ENCODE measurements around the gene NPPB. TPM values are rescaled to one million over a fixed set of nuclear protein-coding genes. Genes with fewer than 3 reads are reported as not detected.

Gene NPPB
- total RNA-seq, 4 donors from 2014 or later, result not detected

DNA sequence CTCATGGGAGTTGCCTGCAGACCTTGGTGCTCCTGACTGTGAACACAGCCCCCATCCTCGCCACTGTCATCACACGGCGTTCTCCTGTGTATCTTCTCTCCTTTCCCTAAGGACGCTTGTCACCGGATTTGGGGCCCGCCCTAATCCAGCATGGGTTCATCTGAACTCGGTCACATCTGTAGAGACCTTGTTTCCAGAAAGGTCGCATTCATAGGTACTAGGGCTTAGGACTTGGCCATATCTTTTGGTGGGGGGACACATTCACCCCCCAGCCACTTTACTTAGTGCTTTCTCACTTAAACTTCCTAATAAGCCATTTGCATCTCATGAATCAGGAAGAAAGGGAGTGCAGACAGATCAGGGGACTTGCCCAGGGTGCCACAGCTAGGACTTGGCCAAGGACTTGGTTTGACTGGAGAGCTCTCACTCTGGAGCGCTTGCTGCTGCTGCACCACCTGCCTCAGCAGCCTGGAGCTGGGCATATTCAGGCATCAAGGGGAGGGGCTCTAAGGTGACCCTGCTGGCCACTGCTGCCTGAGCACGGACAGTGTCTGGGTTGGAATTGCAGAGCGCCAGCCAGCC is 20.9 kb downstream of the NPPB start:
- 74 to 85% methylated on average over 11 of the region's 11 CpGs for WGBS, 2 donors
- TF ChIP-seq EP300 (IDR thresholded peaks at IDR 0.05) (no peak), POLR2A (IDR thresholded peaks at IDR 0.05) (no peak)
- TF ChIP-seq, protein P1, sequence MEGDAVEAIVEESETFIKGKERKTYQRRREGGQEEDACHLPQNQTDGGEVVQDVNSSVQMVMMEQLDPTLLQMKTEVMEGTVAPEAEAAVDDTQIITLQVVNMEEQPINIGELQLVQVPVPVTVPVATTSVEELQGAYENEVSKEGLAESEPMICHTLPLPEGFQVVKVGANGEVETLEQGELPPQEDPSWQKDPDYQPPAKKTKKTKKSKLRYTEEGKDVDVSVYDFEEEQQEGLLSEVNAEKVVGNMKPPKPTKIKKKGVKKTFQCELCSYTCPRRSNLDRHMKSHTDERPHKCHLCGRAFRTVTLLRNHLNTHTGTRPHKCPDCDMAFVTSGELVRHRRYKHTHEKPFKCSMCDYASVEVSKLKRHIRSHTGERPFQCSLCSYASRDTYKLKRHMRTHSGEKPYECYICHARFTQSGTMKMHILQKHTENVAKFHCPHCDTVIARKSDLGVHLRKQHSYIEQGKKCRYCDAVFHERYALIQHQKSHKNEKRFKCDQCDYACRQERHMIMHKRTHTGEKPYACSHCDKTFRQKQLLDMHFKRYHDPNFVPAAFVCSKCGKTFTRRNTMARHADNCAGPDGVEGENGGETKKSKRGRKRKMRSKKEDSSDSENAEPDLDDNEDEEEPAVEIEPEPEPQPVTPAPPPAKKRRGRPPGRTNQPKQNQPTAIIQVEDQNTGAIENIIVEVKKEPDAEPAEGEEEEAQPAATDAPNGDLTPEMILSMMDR (IDR thresholded peaks at IDR 0.05), result no peak
- DNase-seq (ENCODE audit: low spot score in 2 of 2), result no peak
- no peaks in the 10 kb centered on the region for H3K27me3 ChIP-seq
- H3K4me3 ChIP-seq, result no peak overlapping the region
- H3K4me1 ChIP-seq, result no peaks in the 10 kb centered on the region
- peaks cover 0 to 99% (median 40%) of the 10 kb centered on the region in 3 donors for H3K36me3 ChIP-seq
- H3K9me3 ChIP-seq, result no peaks in the 10 kb centered on the region
- no peak overlapping the region for H3K27ac ChIP-seq

DNA sequence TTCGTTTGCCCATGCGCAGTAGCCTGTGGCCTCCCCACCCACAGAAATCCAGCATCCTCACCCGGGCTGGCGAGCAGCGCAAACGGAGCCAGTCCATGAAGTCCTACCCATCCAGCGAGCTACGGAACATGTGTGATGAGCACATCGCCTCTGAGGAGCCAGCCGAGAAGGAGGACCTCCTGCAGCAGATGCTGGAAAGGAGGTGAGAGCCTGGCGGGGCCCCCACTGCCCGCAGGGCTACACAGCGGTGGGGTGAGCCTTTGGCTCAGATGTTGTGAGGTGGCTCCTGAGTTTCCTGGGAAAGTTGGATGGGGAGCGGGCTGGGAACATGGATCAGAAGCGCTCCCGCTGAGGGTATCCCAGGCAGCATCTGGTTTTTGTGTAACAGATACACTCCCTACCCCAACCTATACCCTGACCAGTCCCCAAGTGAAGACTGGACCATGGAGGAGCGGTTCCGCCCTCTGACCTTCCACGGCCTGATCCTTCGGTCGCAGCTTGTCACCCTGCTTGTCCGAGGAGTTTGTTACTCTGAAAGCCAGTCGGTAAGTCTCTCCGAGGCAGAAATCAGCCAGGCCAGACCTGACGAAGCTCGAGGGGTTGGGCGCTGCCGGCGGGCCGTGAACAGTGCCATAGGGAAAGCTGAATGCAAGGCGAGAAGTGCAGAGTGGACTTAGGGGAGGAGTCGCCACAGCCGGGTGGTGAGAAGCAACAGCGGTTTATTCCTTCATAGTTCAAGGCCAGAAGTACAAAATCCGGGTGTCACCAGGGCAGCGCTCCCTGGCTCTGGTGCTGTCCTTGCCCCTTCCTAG is 21.6 kb downstream of the NPPB start:
- WGBS, 2 donors, result 81 to 85% methylated on average over 29 to 30 of the region's 36 CpGs
- H3K36me3 ChIP-seq, result peaks cover 0 to 99% (median 40%) of the 10 kb centered on the region in 3 donors
- H3K4me1 ChIP-seq, result no peaks in the 10 kb centered on the region
- no peak for DNase-seq (ENCODE audit: low spot score in 2 of 2)
- no peaks in the 10 kb centered on the region for H3K9me3 ChIP-seq
- H3K4me3 ChIP-seq, result no peak overlapping the region
- no peak for TF ChIP-seq EP300 (IDR thresholded peaks at IDR 0.05)
- TF ChIP-seq, protein P1 (IDR thresholded peaks at IDR 0.05), result no peak
- no peak for TF ChIP-seq POLR2A (IDR thresholded peaks at IDR 0.05)
- H3K27ac ChIP-seq, result no peak overlapping the region
- no peaks in the 10 kb centered on the region for H3K27me3 ChIP-seq

DNA sequence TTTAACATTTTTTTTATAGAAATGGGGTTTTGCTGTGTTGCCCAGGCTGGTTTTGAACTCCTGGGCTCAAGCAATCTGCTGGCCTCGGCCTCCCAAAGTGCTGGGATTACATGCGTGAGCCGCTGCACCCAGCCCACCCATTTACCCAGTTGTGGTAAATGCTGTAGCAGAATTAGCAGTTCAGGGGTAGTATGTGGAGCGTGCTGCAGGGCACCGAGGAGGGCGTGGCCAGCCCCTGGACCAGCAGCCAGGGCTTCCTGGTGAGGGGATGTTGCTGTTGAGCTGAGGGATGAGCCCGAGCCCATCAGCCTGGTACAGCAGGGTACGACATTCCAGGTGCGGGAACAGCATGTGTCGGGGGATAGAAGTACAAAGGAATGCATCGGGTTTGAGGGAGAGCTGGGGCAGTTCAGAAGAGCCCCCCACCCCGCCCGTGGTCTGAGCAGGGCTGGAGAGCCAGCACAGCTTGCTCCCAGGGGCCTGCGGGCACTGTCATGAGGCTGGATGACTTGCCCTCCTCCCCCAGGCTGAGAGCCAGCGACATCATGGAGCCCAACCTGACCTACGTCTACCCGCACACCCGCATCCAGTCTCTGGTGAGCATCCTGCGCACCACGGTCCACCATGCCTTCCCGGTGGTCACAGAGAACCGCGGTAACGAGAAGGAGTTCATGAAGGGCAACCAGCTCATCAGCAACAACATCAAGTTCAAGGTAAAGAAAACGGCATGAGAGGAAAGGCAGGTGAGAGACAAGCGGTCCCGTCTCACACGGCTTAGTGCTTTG is 23.1 kb downstream of the NPPB start:
- DNase-seq (ENCODE audit: low spot score in 2 of 2), result no peak
- H3K27ac ChIP-seq, result no peak overlapping the region
- TF ChIP-seq, protein P1 (IDR thresholded peaks at IDR 0.05), result no peak
- TF ChIP-seq POLR2A (IDR thresholded peaks at IDR 0.05) (no peak), EP300 (IDR thresholded peaks at IDR 0.05) (no peak)
- H3K36me3 ChIP-seq, result peaks cover 0 to 99% (median 33%) of the 10 kb centered on the region in 3 donors
- H3K4me1 ChIP-seq, result no peaks in the 10 kb centered on the region
- 91% methylated on average over 25 to 28 of the region's 28 CpGs for WGBS, 2 donors
- no peaks in the 10 kb centered on the region for H3K27me3 ChIP-seq
- H3K9me3 ChIP-seq, result no peaks in the 10 kb centered on the region
- H3K4me3 ChIP-seq, result no peak overlapping the region

DNA sequence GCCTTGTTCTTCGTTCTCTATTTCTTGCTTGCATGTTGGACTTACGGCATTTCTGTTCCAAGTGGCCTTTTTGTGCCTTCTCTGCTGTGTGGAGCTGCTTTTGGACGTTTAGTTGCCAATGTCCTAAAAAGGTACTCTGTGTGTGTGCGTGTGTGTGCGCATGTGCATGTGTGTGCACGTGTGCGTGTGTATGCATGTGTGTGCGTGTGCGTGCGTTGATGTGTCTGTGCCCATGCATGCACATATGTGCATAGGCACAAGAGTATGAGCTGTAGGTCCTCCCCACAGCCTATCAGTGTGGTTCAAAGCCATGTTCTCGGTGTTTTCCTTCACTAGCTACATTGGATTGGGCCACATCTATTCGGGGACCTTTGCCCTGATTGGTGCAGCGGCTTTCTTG is 24.8 kb downstream of the NPPB start:
- 90% methylated on average over 13 of the region's 13 CpGs for WGBS, 2 donors
- TF ChIP-seq POLR2A (IDR thresholded peaks at IDR 0.05) (no peak), EP300 (IDR thresholded peaks at IDR 0.05) (no peak)
- TF ChIP-seq, protein P1 (IDR thresholded peaks at IDR 0.05), result no peak
- no peak overlapping the region for H3K27ac ChIP-seq
- no peaks in the 10 kb centered on the region for H3K9me3 ChIP-seq
- peaks cover 0 to 99% (median 36%) of the 10 kb centered on the region in 3 donors for H3K36me3 ChIP-seq
- no peaks in the 10 kb centered on the region for H3K4me1 ChIP-seq
- no peak for DNase-seq (ENCODE audit: low spot score in 2 of 2)
- H3K27me3 ChIP-seq, result no peaks in the 10 kb centered on the region
- H3K4me3 ChIP-seq, result no peak overlapping the region

Data from tibial nerve (tissue), 4 donors.